Endodermal cell (in vitro differentiated cells): ENCODE results near the gene PACRG. TPM values are rescaled to one million over a fixed set of nuclear protein-coding genes. Genes with fewer than 3 reads are reported as not detected.

Experiments
- DNase-seq: peaks from one replicate; pipeline ENCODE4 v3.0.0-alpha.2; 2017
- H3K27ac ChIP-seq: 2 replicates; pipeline ENCODE4 v1.5.1; 2013; ENCODE audit warnings: mild to moderate bottlenecking, low read depth, low read length, moderate library complexity
- H3K27me3 ChIP-seq: 2 replicates; pipeline ENCODE4 v1.6.1; 2013; ENCODE audit warnings: mild to moderate bottlenecking, low read length, moderate library complexity; ENCODE audit not compliant: insufficient read depth, control insufficient read depth, poor library complexity, severe bottlenecking
- H3K36me3 ChIP-seq: 2 replicates; pipeline ENCODE4 v1.7.0; 2013; ENCODE audit warnings: mild to moderate bottlenecking, low read length, moderate library complexity; ENCODE audit not compliant: control insufficient read depth, insufficient read depth
- H3K4me1 ChIP-seq: one replicate; pipeline ENCODE4 v1.7.0; 2013; ENCODE audit warnings: low read length; ENCODE audit not compliant: control insufficient read depth, insufficient read depth
- H3K4me3 ChIP-seq: 2 replicates; pipeline ENCODE4 v1.5.1; 2013; ENCODE audit warnings: mild to moderate bottlenecking, low read length, moderate library complexity
- H3K9ac ChIP-seq: 2 replicates; pipeline ENCODE4 v1.6.1; 2013; ENCODE audit warnings: mild to moderate bottlenecking, low read length, moderate library complexity; ENCODE audit not compliant: poor library complexity, severe bottlenecking; ENCODE audit errors: extremely low read depth
- H3K9me3 ChIP-seq: 2 replicates; pipeline ENCODE4 v1.6.1; 2013; ENCODE audit warnings: mild to moderate bottlenecking, low read length, moderate library complexity; ENCODE audit not compliant: control insufficient read depth
- H3K27ac Mint-ChIP-seq: 2 replicates; pipeline ENCODE4 v1.8.0; 2020; ENCODE audit warnings: mixed read lengths
- H3K27me3 Mint-ChIP-seq: 2 replicates; pipeline ENCODE4 v1.8.0; 2021; ENCODE audit warnings: mild to moderate bottlenecking, mixed read lengths; ENCODE audit not compliant: insufficient read depth
- H3K36me3 Mint-ChIP-seq: 2 replicates; pipeline ENCODE4 v1.8.0; 2020; ENCODE audit warnings: low read depth, mixed read lengths
- H3K4me1 Mint-ChIP-seq: 2 replicates; pipeline ENCODE4 v1.8.0; 2020; ENCODE audit warnings: mixed read lengths
- H3K4me3 Mint-ChIP-seq: 2 replicates; pipeline ENCODE4 v1.8.0; 2020; ENCODE audit warnings: mild to moderate bottlenecking, moderate library complexity, mixed read lengths
- H3K9me3 Mint-ChIP-seq: 2 replicates; pipeline ENCODE4 v1.8.0; 2020; ENCODE audit warnings: mild to moderate bottlenecking, mixed read lengths
- CTCF ChIP-seq: fragments of 200-600 bp; sonication (generic); conservative IDR thresholded peaks from 2 replicates; pipeline ENCODE4 v1.5.0; 2021; ENCODE audit warnings: antibody characterized with exemption, mild to moderate bottlenecking
- WGBS, 2 experiments: methylation state at CpG; one replicate each; pipeline versions ENCODE4 v1.1.5 to v1.1.7; 2013; ENCODE audit warnings: missing lambda C conversion rate in 2 of 2, mixed read lengths in 1 of 2; ENCODE audit not compliant: insufficient coverage in 1 of 2, insufficient read length in 1 of 2; 5-methylcytosine and 5-hydroxymethylcytosine counted together
- total RNA-seq, 2 donors: library from RNA; stranded (reverse); fragmentation: NEBNext Ultra II Directional in 1 of 2; extraction: Animal tissue kit (Norgen Biotek cat#: 25700) in 1 of 2; gene quantifications; 2 replicates in 1 of 2; 3 replicates in 1 of 2; pipeline ENCODE4 v1.2.1, GENCODE V29; 2021

PACRG gene
- total RNA-seq, 2 donors from 2014 or later = 0.42 to 0.44 TPM

- no peaks in the 10 kb centered on the region for H3K9me3 Mint-ChIP-seq
- 74 to 86% methylated on average over 12 to 29 of the region's 29 CpGs for WGBS, 2 experiments
- H3K4me1 ChIP-seq = peaks cover 4% of the 10 kb centered on the region
- no peak overlapping the region for H3K4me3 Mint-ChIP-seq
- H3K4me1 Mint-ChIP-seq = peaks cover 3% of the 10 kb centered on the region
- H3K27me3 ChIP-seq = no peaks in the 10 kb centered on the region
- H3K9ac ChIP-seq = no peak overlapping the region
- no peak for TF ChIP-seq CTCF
- H3K4me3 ChIP-seq = no peak overlapping the region
- H3K36me3 Mint-ChIP-seq = no peaks in the 10 kb centered on the region
- H3K27ac ChIP-seq = peak overlapping the region; percentile 41
- DNase-seq = no peak
- no peaks in the 10 kb centered on the region for H3K36me3 ChIP-seq
- no peak overlapping the region for H3K27ac Mint-ChIP-seq
- H3K9me3 ChIP-seq = no peaks in the 10 kb centered on the region
- H3K27me3 Mint-ChIP-seq = peaks cover 4% of the 10 kb centered on the region
Measured at GRCh38 chr6:163335671-163336545, 608.1 kb downstream of the PACRG start.

GRCh38 chr6:163336961-163337360 is 609.2 kb downstream of the PACRG start:
- Histone ChIP-seq H3K4me1 (peaks cover 4% of the 10 kb centered on the region), H3K36me3 (no peaks in the 10 kb centered on the region), H3K9me3 (no peaks in the 10 kb centered on the region), H3K27me3 (no peaks in the 10 kb centered on the region), H3K4me3 (no peak overlapping the region), H3K27ac (no peak overlapping the region), H3K9ac (no peak overlapping the region)
- H3K4me1 Mint-ChIP-seq = peaks cover 3% of the 10 kb centered on the region
- H3K9me3 Mint-ChIP-seq = no peaks in the 10 kb centered on the region
- no peak overlapping the region for H3K27ac Mint-ChIP-seq
- no peak overlapping the region for H3K4me3 Mint-ChIP-seq
- no peak for TF ChIP-seq CTCF
- no peak for DNase-seq
- H3K27me3 Mint-ChIP-seq = peaks cover 4% of the 10 kb centered on the region
- WGBS, 2 experiments = 96 to 98% methylated on average over 6 to 12 of the region's 12 CpGs
- H3K36me3 Mint-ChIP-seq = no peaks in the 10 kb centered on the region

- no peak for TF ChIP-seq CTCF
- DNase-seq = no peak
- Histone ChIP-seq H3K4me1 (peaks cover 4% of the 10 kb centered on the region), H3K27ac (peak overlapping the region; percentile 94), H3K9me3 (no peaks in the 10 kb centered on the region), H3K4me3 (no peak overlapping the region), H3K9ac (no peak overlapping the region), H3K36me3 (no peaks in the 10 kb centered on the region), H3K27me3 (no peaks in the 10 kb centered on the region)
- WGBS, 2 experiments = 94% methylated on average over 3 of the region's 3 CpGs; no CpG with 5 or more reads in 1 of the 2 experiments
- H3K27me3 Mint-ChIP-seq = peaks cover 4% of the 10 kb centered on the region
- H3K27ac Mint-ChIP-seq = no peak overlapping the region
- H3K4me3 Mint-ChIP-seq = no peak overlapping the region
- H3K9me3 Mint-ChIP-seq = no peaks in the 10 kb centered on the region
- H3K4me1 Mint-ChIP-seq = peaks cover 3% of the 10 kb centered on the region
- no peaks in the 10 kb centered on the region for H3K36me3 Mint-ChIP-seq
Measured at GRCh38 chr6:163337958-163338357, 610.2 kb downstream of the PACRG start.
